ENCODE data around the gene PNPLA7. TPM values are rescaled to one million over a fixed set of nuclear protein-coding genes. Genes with fewer than 3 reads are reported as not detected.

Gene PNPLA7
- total and polyA plus RNA-seq, 2 of the 13 experiments (the other 11 are each of a cell fraction or from before 2014, with no cell fraction given) = 0.42 to 1.5 TPM

- TF ChIP-seq HNF1B (CRISPR knock-in tag; IDR thresholded peaks at IDR 0.05) (peak; percentile 89), LCORL (IDR thresholded peaks at IDR 0.05) (no peak), LCORL (CRISPR knock-in tag; IDR thresholded peaks at IDR 0.05) (peak; percentile 94), TFDP2 (CRISPR knock-in tag; IDR thresholded peaks at IDR 0.05) (peak; percentile 71), GATAD2A (CRISPR knock-in tag; IDR thresholded peaks at IDR 0.05) (peak; percentile 55; the same call in 1 of the 2 replicates), ZIK1 (CRISPR knock-in tag; IDR thresholded peaks at IDR 0.05; ENCODE audit: borderline replicate concordance, low read depth) (0 out of 2 replicates have a peak, but pooled peaks have one; percentile 45), SKI (IDR thresholded peaks at IDR 0.05; ENCODE audit: partially characterized antibody) (peak; percentile 56), SP4 (CRISPR knock-in tag; IDR thresholded peaks at IDR 0.05) (peak; percentile 85), ZGPAT (CRISPR knock-in tag; IDR thresholded peaks at IDR 0.05) (peak; percentile 90), ZEB1 (IDR thresholded peaks at IDR 0.05; ENCODE audit: insufficient replicate concordance, low read depth) (peak; percentile 94), TOPORS (CRISPR knock-in tag; IDR thresholded peaks at IDR 0.05) (no peak), ZNF660 (CRISPR knock-in tag; IDR thresholded peaks at IDR 0.05; ENCODE audit: borderline replicate concordance, low read depth) (no peak), ZBTB7B (CRISPR knock-in tag; IDR thresholded peaks at IDR 0.05) (peak; percentile 80), HOXD1 (CRISPR knock-in tag; IDR thresholded peaks at IDR 0.05) (peak; percentile 49; the same call in 1 of the 2 replicates), TBP (CRISPR knock-in tag; IDR thresholded peaks at IDR 0.05) (no peak), DZIP1 (CRISPR knock-in tag; IDR thresholded peaks at IDR 0.05) (no peak), RXRB (CRISPR knock-in tag; IDR thresholded peaks at IDR 0.05; ENCODE audit: borderline replicate concordance) (peak; percentile 68; the same call in 1 of the 2 replicates), HMGXB4 (CRISPR knock-in tag; IDR thresholded peaks at IDR 0.05; ENCODE audit: borderline replicate concordance in 1 of 2, low read depth in 1 of 2) (peak; percentile 44 to 51; a peak in 2 of 4 replicates), MBNL3 (CRISPR knock-in tag; conservative IDR thresholded peaks at IDR 0.05) (no peak), ZNF772 (CRISPR knock-in tag; IDR thresholded peaks at IDR 0.05) (peak; percentile 61; the same call in 1 of the 2 replicates)
Measured at GRCh38 chr9:137441289-137441934, 108.8 kb downstream of the PNPLA7 start, which contains the start of gene ENTPD8 (continued).

Measured in HepG2 (cell line).